DND-41 (cell line): Measurements from ENCODE around the gene SH2D3C.

ENCODE experiments used
- CTCF ChIP-seq: IDR thresholded peaks from 2 replicates; pipeline ENCODE4 v1.5.1; 2012; ENCODE audit warnings: borderline replicate concordance, low read length, moderate library complexity, mild to moderate bottlenecking; ENCODE audit not compliant: poor library complexity, severe bottlenecking; ENCODE audit errors: extremely low read depth
- EZH2 ChIP-seq: IDR thresholded peaks from 3 replicates; pipeline ENCODE4 v1.6.1; 2012; ENCODE audit warnings: borderline replicate concordance, low read depth, mild to moderate bottlenecking, moderate library complexity, low read length, inconsistent platforms; ENCODE audit not compliant: severe bottlenecking

GRCh38 chr9:127796225-127796813 lies 17.9 kb upstream of the SH2D3C start:
- TF ChIP-seq CTCF (no peak), EZH2 (no peak)
